Measurements from ENCODE around the gene OLR1.
"Not testable (repeated sequence)": the region's sequence is repeated elsewhere in the genome, so short reads cannot be mapped to it uniquely, and the experiment has no call there.

The OLR1 gene

DNA sequence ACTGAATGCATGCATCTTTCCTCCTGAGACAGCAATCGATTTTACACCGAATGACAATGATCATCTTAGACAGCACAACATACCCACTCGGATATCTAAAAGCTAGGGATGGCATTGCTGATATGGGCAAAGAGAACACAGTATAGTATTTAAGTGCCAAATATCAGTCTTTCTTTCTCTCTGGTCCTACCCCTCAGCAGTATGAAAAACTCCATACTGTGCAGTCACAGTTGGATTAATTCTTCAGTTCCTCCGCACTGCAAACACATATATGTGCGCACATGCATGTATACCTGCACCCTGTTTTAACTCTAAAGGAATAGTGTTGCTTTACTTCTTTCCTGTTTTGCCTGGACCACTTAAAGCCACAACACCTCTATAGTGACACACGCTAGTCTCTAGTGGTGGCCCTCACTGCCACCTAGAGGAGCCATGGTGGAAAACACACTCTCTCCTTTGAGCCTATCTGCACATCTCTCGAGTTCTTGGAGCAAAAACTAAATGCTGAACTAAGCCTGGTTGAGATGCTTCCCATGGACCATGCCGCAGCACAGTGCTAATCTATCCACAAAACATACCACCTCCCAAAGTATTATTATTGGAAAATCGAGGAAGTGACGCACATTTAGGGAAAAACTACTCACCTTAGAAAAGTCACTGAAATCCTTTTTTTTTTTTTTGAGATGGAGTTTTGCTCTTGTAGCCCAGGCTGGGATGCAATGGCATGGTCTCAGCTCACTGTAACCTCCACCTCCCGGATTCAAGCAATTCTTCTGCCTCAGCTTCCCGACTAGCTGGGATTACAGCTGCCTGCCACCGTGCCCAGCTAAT, 18.8 kb upstream of the OLR1 start:
- peak; percentile 66 for DNase-seq (ENCODE audit: low spot score)

GRCh38 chr12:10189653-10190052, 17.7 kb upstream of the OLR1 start:
- no peak for DNase-seq (ENCODE audit: low spot score)

GRCh38 chr12:10186958-10187357, 15.0 kb upstream of the OLR1 start:
- DNase-seq (ENCODE audit: low spot score) = not testable (repeated sequence)

GRCh38 chr12:10186299-10186698, 14.4 kb upstream of the OLR1 start:
- no peak for DNase-seq (ENCODE audit: low spot score)

- DNase-seq (ENCODE audit: low spot score) = no peak
Measured at GRCh38 chr12:10184261-10184843, 12.4 kb upstream of the OLR1 start.

DNA sequence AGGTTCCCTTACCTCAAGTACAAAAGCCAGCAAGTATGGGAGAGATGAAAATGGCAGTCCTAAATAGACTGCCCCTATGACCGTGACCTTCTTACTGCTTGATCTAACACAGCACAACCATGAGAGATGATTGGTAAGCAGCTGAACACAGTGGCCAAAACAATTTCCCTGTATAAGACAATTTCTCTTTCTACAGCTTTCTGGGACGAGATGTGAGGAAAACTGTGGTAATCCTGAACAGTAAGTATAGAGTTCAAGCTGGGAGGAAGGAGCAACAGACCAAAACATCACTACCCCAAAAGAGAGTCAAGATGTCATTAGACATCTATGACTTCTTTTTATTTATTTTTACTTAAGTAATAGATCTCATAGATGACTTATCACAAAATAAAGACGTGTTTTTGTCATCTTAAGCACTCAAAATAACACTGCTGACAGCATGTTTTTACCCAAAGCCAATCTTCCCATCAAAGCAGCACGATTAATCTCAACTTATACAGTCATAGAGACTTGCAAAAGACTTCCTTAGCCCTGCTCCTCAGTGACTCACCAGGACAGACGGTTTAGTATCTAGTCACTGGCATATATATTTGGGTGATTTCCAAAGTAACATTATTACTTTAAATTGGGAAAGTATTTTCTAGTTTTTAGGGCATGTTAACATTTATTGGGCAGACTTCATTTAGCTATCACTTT, 10.6 kb upstream of the OLR1 start:
- DNase-seq (ENCODE audit: low spot score) = no peak

- DNase-seq (ENCODE audit: low spot score) = no peak
Measured at GRCh38 chr12:10179776-10180181, 7.8 kb upstream of the OLR1 start.

- no peak for DNase-seq (ENCODE audit: low spot score)
Measured at GRCh38 chr12:10178821-10179220, 6.9 kb upstream of the OLR1 start, which contains the start of gene TMEM52B. TMEM52B (plus strand) TSS chr12:10179032; CDS start chr12:10179575, 543 bp downstream.

GRCh38 chr12:10175846-10176636, 4.1 kb upstream of the OLR1 start:
- no peak for DNase-seq (ENCODE audit: low spot score)

- DNase-seq (ENCODE audit: low spot score) = no peak
Measured at GRCh38 chr12:10174986-10175614, 3.2 kb upstream of the OLR1 start.

- DNase-seq (ENCODE audit: low spot score) = no peak
Measured at GRCh38 chr12:10170216-10170615, 1.7 kb downstream of the OLR1 start.

GRCh38 chr12:10169104-10169503, 2.8 kb downstream of the OLR1 start:
- no peak for DNase-seq (ENCODE audit: low spot score)

DNA sequence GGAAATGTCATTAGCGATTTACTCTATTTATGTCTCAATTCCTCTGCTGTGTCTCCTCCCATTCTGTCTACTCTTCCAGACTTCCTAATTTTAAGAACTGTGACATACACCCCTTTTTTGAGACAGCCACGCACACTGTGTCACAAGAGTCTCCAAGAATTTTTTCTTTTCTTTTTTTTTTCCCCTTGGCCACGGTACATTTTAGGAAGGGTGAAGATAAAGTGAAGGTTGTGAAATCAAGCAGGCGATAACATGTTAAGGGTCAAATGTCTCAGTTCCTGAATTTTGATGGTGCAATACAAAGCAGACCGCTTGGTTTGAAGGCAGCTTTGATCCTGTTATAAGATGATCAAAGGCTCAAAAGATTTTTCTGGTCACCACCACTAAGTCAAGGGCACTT, 4.3 kb downstream of the OLR1 start:
- DNase-seq (ENCODE audit: low spot score) = no peak

- DNase-seq (ENCODE audit: low spot score) = no peak
Measured at GRCh38 chr12:10165421-10165820, 6.5 kb downstream of the OLR1 start.

GRCh38 chr12:10163084-10163483, 8.8 kb downstream of the OLR1 start:
- no peak for DNase-seq (ENCODE audit: low spot score)

DNA sequence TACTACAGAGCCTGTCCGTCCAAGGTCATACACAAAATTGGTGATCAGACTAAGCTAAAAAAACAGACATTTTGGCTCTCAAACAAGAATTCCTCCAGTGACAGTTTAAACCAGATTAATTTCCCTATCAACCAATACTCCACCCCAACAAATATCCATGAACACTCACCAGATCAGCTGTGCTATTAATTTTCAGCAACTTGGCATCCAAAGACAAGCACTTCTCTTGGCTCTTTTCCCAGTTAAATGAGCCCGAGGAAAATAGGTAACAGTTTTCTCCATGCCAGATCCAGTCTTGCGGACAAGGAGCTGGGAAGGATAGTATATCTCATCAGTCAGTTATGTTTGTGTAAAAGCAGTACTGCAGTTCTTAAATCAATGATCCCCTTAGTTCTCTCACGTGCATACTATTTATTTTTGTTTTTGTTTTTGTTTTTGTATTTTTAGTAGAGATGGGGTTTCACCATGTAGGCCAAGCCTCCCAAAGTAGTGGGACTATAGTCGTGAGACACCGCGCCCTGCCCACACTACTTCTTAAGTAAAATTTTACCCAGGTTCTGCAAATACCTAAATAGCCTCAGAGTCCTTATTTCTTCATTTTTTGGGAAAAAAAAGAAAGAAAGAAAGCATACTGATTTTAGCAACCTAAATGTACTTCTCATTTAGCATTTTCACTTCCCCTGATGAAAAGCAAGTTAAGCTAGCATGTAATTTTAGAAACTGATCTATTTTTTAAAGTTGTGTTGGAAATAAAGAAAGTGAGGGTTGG, 11.1 kb downstream of the OLR1 start:
- DNase-seq (ENCODE audit: low spot score) = no peak

- no peak for DNase-seq (ENCODE audit: low spot score)
Measured at GRCh38 chr12:10159280-10159679, 12.7 kb downstream of the OLR1 start.

DNA sequence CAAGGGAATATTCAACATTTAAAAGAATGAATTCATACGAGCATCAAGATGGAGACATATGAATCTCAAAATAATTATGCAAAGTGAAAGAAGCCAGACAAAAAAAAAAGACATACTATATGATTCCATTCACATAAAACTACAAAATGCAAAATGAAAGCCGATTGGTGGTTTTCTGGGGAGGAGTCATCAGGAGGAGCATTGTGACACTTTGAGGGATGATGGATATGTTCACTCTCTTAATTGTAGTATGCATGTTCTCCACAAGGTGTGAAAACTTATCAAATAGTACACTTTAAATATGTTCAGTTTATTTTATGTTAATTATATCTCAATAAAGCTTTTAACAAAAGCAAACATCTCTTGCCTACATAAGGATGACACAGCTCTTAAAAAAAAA, 13.5 kb downstream of the OLR1 start:
- no peak for DNase-seq (ENCODE audit: low spot score)

GRCh38 chr12:10155966-10156365, 16.0 kb downstream of the OLR1 start:
- DNase-seq (ENCODE audit: low spot score) = no peak

DNA sequence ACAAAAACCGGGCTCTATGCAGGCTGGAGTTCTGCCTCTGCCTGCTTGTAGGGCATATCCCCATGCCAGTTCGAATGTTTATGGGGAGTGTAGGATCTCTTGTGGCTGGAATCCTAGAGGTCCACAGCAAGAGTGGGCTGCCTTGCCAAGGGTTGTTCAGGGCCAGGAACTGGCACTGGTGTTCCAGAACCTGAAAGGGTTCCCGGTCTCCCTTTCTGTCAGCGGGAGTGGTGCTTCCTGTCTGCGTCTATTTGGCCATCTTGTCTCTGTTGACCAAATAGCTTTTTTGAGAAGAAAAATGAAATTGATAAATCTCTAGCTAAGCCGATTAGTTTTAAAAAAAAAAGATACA, 17.8 kb downstream of the OLR1 start:
- DNase-seq (ENCODE audit: low spot score) = no peak
